Activated CD8-positive, alpha-beta T cell treated with anti-CD3 and anti-CD28 coated beads for 36 hours (primary cell): ENCODE data around the gene AURKAIP1. TPM values are rescaled to one million over a fixed set of nuclear protein-coding genes. Genes with fewer than 3 reads are reported as not detected.

Experiments
- ATAC-seq: fragments of 200-7000 bp; cut with Tn5 transposase; one replicate; pipeline ENCODE4 v1.10.0; 2021; ENCODE audit warnings: mild to moderate bottlenecking, moderate library complexity
- CTCF ChIA-PET: fragments of 350-600 bp; sonication (Branson Sonifier 250); formaldehyde crosslinking; loops from one replicate; lab custom pipeline; 2021; ENCODE audit warnings: antibody characterized with exemption; lab: Charles Lee
- POLR2A ChIA-PET: fragments of 350-600 bp; sonication (Branson Sonifier 250); formaldehyde crosslinking; loops from one replicate; lab custom pipeline; 2021; ENCODE audit warnings: antibody characterized with exemption; lab: Charles Lee
- DNase-seq: peaks from one replicate; pipeline ENCODE4 v3.0.0-alpha.2; 2020
- H3K27ac Mint-ChIP-seq: one replicate; pipeline ENCODE4 v1.8.0; 2021; ENCODE audit warnings: mild to moderate bottlenecking, mixed read lengths
- H3K27me3 Mint-ChIP-seq: one replicate; pipeline ENCODE4 v1.8.0; 2021; ENCODE audit warnings: mixed read lengths
- H3K36me3 Mint-ChIP-seq: one replicate; pipeline ENCODE4 v1.8.0; 2021; ENCODE audit warnings: low read depth, mixed read lengths
- H3K4me1 Mint-ChIP-seq: one replicate; pipeline ENCODE4 v1.8.0; 2021; ENCODE audit warnings: low read depth, mixed read lengths
- H3K4me3 Mint-ChIP-seq: one replicate; pipeline ENCODE4 v1.8.0; 2021; ENCODE audit warnings: mild to moderate bottlenecking, moderate library complexity, mixed read lengths
- H3K9me3 Mint-ChIP-seq: one replicate; pipeline ENCODE4 v1.8.0; 2021; ENCODE audit warnings: mixed read lengths
- CTCF ChIP-seq: fragments of 200-600 bp; IDR thresholded peaks from one replicate; pipeline ENCODE4 v1.8.0; 2022; ENCODE audit warnings: antibody characterized with exemption, mild to moderate bottlenecking
- intact Hi-C: fragments of 100-400 bp; cut with micrococcal nuclease; formaldehyde crosslinking; loops from one replicate; pipeline ENCODE4 v1.10.0; 2022
- total RNA-seq, 2 experiments: library from RNA; stranded (reverse); gene quantifications; one replicate each; pipeline ENCODE4 v1.2.3, GENCODE V29; 2021

Gene AURKAIP1
- total RNA-seq, 2 experiments from 2014 or later = 127 TPM

- H3K36me3 Mint-ChIP-seq = peaks cover 9% of the 10 kb centered on the region
- H3K4me3 Mint-ChIP-seq = no peak overlapping the region
- H3K27ac Mint-ChIP-seq = no peak overlapping the region
- peaks cover 15% of the 10 kb centered on the region for H3K4me1 Mint-ChIP-seq
- intact Hi-C loops = no loop called here
- POLR2A ChIA-PET = interaction anchor here (1.1 to 1.2 kb wide), 2 partner anchors 12 to 22 kb away, joined by 3 to 4 read pairs; partner anchors contain the start of gene CCNL2
- no peaks in the 10 kb centered on the region for H3K9me3 Mint-ChIP-seq
- no peak for TF ChIP-seq CTCF
- ATAC-seq = no peak
- DNase-seq = no peak
- no peaks in the 10 kb centered on the region for H3K27me3 Mint-ChIP-seq
- CTCF ChIA-PET = interaction anchor here (1.5 to 1.8 kb wide), 3 partner anchors 22 to 255 kb away, joined by 3 to 6 read pairs (median 6); partner anchors contain the start of gene CCNL2
These were observed 2.7 kb upstream of the AURKAIP1 start for GRCh38 chr1:1377540-1378205.

GRCh38 chr1:1376551-1377226 is 1.7 kb upstream of the AURKAIP1 start:
- no peak for TF ChIP-seq CTCF
- no peak for ATAC-seq
- H3K36me3 Mint-ChIP-seq = peaks cover 9% of the 10 kb centered on the region
- no peaks in the 10 kb centered on the region for H3K27me3 Mint-ChIP-seq
- no peaks in the 10 kb centered on the region for H3K9me3 Mint-ChIP-seq
- no peak for DNase-seq
- H3K27ac Mint-ChIP-seq = peak overlapping the region; percentile 43
- intact Hi-C loops = no loop called here
- peaks cover 21% of the 10 kb centered on the region for H3K4me1 Mint-ChIP-seq
- peak overlapping the region; percentile 86 for H3K4me3 Mint-ChIP-seq
- ChIA-PET CTCF (no interaction called here), POLR2A (interaction anchor here (1.2 to 3.1 kb wide), 2 partner anchors 23 kb away, joined by 4 to 24 read pairs; partner anchors contain the start of gene CCNL2)

- POLR2A ChIA-PET = interaction anchor here (0.8 to 3.1 kb wide), 11 partner anchors 12 to 361 kb away, joined by 3 to 24 read pairs (median 4); partner anchors contain the start of genes CCNL2, ISG15 and MRPL20
- no peaks in the 10 kb centered on the region for H3K9me3 Mint-ChIP-seq
These were observed 448 bp downstream of the AURKAIP1 start for GRCh38 chr1:1374589-1374928.

DNA sequence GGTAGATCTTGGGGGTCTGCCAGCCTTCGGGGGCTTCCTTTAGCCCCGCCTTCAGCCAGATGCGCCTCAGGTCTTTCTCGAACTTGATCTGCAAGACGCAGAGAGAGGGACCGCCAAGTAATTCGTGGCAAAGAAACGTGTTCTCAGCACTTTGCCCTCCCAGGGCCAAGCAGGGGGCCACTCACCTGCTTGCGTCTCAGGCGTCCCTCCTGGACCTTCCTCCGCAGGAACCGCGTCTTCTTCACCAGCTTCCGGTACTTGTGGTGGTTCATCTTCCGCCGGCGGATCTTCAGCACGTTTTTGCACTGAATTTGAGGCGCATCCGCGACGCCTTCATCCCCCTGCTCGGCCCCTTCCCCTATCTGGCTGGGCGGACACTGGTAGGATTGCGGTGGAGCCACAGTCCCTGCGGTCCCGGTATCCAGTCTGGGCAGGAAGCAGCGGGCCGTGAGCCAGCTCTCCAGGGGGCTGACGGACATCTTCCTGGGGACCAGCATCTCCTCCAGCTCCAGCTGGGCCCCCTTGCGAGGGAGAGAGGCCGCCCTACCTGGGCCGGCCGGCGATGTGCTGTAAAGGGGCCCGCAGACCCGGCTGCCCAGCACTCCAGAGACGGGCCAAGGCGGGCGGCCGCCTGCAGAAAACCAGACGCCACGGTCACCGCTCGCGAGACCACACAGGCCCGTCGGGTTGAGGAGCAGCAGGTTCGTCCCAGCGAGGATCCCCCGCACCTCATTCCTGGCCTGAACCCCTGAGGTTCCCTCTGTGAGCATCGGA is 1.0 kb downstream of the AURKAIP1 start:
- TF ChIP-seq CTCF = no peak
- H3K9me3 Mint-ChIP-seq = no peaks in the 10 kb centered on the region
- DNase-seq (no peak), ATAC-seq (no peak)
- peaks cover 9% of the 10 kb centered on the region for H3K36me3 Mint-ChIP-seq
- H3K4me1 Mint-ChIP-seq = peaks cover 31% of the 10 kb centered on the region
- peak overlapping the region; percentile 86 for H3K4me3 Mint-ChIP-seq
- POLR2A ChIA-PET = interaction anchor here (0.9 to 3.1 kb wide), 7 partner anchors 12 to 361 kb away, joined by 3 to 24 read pairs (median 4); partner anchors contain the start of genes CCNL2, ISG15 and MRPL20
- no peaks in the 10 kb centered on the region for H3K27me3 Mint-ChIP-seq
- intact Hi-C loops = no loop called here
- H3K27ac Mint-ChIP-seq = peak overlapping the region; percentile 96
- CTCF ChIA-PET = interaction anchor here (1.0 to 5.3 kb wide), 5 partner anchors 21 to 341 kb away, joined by 3 to 40 read pairs (median 8); partner anchors contain the start of gene CCNL2

More at GRCh38 chr1:1374589-1374928, 448 bp downstream of the AURKAIP1 start:
- ATAC-seq = no peak
- TF ChIP-seq CTCF = no peak
- no peak for DNase-seq
- H3K36me3 Mint-ChIP-seq = peaks cover 9% of the 10 kb centered on the region
- H3K4me3 Mint-ChIP-seq = peak overlapping the region; percentile 86
- peak overlapping the region; percentile 96 for H3K27ac Mint-ChIP-seq
- H3K27me3 Mint-ChIP-seq = no peaks in the 10 kb centered on the region
- CTCF ChIA-PET = interaction anchor here (1.0 to 5.3 kb wide), 4 partner anchors 22 to 260 kb away, joined by 3 to 40 read pairs (median 10); partner anchors contain the start of gene CCNL2
- peaks cover 31% of the 10 kb centered on the region for H3K4me1 Mint-ChIP-seq
- intact Hi-C loops = no loop called here
